Measurements from ENCODE around the gene PLCG1. TPM values are rescaled to one million over a fixed set of nuclear protein-coding genes. Genes with fewer than 3 reads are reported as not detected.

PLCG1 gene
- polyA plus RNA-seq, 3 donors: 112 to 145 (median 120) TPM

DNA sequence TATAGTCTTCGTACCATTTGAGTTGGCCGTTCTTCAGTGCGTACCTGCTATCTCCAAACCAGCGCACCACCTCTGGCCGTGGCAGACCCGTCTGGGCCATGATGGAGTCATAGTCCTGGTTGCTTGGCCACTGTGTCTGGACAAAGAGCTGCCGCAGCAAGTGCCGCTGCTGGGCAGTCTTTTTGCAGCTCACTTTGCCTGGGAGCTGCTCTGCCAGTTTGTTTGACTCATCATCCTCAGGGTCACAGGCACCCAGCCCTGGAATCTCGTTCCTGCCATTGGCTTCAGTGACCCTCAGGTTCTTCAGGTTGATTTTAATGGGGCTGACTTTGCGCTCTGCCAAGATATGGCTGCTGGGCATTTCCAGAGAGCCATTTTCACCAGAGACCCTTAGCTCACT is 65.1 kb downstream of the PLCG1 start:
- DNase-seq (ENCODE audit: low read depth in 3 of 3, low spot score in 2 of 3): no peak

DNA sequence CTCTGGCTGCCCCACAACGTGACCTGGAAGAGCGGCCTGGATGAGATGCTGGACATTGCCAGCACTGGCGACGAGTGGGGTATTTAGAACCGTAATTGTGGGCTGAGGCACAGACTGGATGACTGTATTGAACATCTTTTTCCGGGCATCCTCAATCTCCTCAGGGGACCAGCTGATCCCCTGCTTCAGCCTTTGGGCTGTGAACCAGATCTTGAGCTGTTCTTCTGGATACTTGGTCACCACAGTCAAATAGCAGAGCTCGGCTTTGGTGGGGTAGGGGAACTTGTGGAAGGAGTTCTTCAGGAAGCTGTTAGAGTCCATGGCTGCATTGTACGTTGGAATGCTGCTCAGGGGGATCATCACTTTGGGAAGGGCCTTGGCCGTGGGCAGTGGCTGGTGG is 66.3 kb downstream of the PLCG1 start:
- DNase-seq (ENCODE audit: low read depth in 3 of 3, low spot score in 2 of 3): no peak

DNA sequence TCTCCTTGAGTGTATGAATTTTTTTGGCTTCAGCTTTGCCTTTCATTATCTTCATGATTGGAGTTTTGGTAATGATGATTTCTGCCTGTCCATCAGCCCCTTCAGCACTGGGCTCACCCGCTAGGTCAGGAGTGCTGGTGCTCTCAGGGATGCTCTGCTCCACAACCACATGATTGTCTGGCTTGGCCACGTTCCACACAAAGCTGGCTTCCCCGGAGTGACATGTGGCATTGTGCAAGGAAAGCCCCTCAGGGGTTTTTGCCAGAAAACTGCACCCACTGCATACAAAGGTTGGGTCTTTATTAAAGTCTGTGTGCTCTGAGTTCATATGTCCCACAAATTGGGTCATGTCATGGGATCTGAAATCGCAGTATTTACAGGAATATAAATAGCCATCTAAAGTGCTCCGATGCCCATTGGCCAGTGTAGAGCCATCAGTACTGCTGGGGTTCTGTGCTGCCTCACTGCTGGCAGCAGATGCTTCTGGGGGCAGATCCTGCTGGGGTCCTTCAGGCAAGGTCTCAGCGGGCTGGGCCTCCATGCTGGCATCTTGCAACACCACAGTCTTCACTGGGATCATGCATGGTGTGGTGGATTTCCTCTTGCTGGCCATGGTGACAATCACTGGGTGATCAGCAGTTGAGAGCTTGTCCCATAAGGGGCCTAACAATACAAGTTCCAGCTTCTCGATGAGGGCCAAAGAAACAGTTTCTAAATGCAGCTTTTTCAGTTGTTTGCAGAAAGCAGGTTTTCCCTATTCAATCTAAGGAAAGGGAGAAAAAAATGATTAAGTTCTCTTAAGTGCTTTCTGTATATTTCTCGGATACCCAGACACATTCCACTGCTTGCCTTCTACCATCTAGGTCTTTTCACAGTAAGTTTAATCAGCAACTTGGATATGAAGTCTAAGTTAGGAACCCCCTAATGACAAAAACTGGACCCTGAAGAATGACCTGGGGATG is 67.2 kb downstream of the PLCG1 start:
- no peak for DNase-seq (ENCODE audit: low read depth in 3 of 3, low spot score in 2 of 3)

- no peak for DNase-seq (ENCODE audit: low read depth in 3 of 3, low spot score in 2 of 3)
Measured at GRCh38 chr20:41205313-41205712, 68.0 kb downstream of the PLCG1 start.

DNA sequence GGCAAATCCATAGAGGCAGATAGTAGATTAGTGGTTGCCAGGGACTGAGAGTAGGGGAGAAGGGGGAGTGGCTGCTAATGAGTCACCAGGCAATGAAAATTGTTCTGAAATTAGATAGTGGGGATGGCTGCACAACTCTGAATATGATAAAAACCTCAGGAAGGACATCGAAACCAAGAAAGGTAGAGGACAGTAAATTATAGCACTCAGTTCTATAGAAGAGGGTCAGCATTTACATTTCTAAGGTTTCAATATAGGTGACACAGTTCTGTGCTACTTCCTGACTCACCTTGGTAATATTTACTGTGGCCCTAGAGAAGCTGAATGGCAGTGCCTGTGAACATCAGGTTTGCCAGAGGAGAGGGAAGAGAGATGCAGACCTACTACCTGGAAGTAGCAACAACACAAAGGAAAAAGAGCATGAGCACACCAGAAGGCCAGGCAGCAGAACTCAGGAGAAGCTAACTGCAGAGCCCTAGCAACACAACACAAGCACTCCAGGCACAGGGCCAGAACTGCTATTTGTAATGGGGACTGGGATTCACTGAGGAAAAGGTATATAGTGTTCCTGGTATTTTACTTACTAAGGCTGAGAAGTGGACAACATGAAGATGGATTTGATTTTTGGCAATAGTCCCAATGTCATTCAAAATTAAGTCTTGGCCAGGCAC is 75.9 kb downstream of the PLCG1 start:
- DNase-seq (ENCODE audit: low read depth in 3 of 3, low spot score in 2 of 3): no peak

GRCh38 chr20:41214202-41214601 is 76.9 kb downstream of the PLCG1 start:
- no peak for DNase-seq (ENCODE audit: low read depth in 3 of 3, low spot score in 2 of 3)

GRCh38 chr20:41214666-41215065 is 77.3 kb downstream of the PLCG1 start:
- DNase-seq (ENCODE audit: low read depth in 3 of 3, low spot score in 2 of 3): no peak

DNA sequence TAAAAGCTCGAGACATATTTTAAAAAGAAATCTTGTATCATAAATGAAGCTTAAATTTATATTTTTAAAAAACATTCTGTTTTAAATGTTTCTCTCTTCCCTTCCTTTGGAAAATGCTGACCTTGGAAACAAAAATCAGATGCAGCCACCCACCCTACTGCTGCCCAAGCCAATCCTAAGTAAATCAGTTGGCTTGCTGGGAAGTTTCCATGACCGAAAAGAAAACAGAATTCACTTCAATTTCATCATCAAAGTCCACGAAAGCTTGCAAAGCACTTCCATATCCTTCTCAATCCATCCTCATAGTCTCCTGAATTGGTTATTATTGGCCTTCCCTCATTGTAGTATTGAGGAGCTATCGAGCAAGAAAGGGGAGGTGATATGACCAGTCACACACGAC is 80.1 kb downstream of the PLCG1 start:
- DNase-seq (ENCODE audit: low read depth in 3 of 3, low spot score in 2 of 3): no peak

- DNase-seq (ENCODE audit: low read depth in 3 of 3, low spot score in 2 of 3): no peak
Measured at GRCh38 chr20:41218466-41218865, 81.1 kb downstream of the PLCG1 start.

DNA sequence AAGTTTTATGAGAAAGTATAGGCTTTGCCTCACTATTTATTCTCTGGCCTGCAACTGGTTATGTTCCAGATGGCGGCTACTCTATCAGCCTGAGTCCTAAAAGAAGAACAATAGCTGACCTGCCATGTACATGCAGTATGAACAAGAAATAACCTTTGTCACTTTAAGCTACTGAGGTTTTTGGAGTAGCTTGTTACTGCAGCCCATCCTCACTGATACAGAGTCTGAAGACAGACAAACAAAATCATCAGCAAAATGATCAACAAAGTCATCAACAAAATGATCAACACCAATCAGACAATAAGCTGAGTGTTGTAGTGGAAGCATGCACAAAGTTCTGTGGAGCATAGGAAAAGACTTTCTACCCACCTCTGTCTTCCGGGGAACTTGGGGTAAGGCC is 82.5 kb downstream of the PLCG1 start:
- no peak for DNase-seq (ENCODE audit: low read depth in 3 of 3, low spot score in 2 of 3)

GRCh38 chr20:41221614-41222218 is 84.4 kb downstream of the PLCG1 start:
- no peak for DNase-seq (ENCODE audit: low read depth in 3 of 3, low spot score in 2 of 3)

- no peak for DNase-seq (ENCODE audit: low read depth in 3 of 3, low spot score in 2 of 3)
Measured at GRCh38 chr20:41222296-41222695, 85.0 kb downstream of the PLCG1 start.

- no peak for DNase-seq (ENCODE audit: low read depth in 3 of 3, low spot score in 2 of 3)
Measured at GRCh38 chr20:41222703-41223102, 85.4 kb downstream of the PLCG1 start.

DNA sequence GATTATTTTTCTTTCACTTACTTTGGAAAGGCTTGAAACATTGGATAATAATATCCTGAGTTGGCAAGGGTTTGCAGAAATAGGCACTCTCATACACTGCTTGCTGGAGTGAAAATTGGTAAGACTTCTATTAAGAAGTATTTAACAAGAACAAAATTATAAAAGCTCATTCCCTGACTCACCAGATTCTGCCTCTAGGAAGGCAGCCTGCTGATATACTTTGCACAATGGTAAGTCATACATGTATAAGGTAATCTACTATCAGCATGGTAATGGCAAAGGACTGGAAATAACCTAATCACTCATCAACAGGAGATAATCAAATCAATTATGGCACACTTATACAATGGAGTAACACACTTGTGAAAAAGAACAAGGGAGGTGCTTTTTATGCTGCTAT is 85.8 kb downstream of the PLCG1 start:
- DNase-seq (ENCODE audit: low read depth in 3 of 3, low spot score in 2 of 3): no peak

- no peak for DNase-seq (ENCODE audit: low read depth in 3 of 3, low spot score in 2 of 3)
Measured at GRCh38 chr20:41224281-41224680, 86.9 kb downstream of the PLCG1 start.

DNA sequence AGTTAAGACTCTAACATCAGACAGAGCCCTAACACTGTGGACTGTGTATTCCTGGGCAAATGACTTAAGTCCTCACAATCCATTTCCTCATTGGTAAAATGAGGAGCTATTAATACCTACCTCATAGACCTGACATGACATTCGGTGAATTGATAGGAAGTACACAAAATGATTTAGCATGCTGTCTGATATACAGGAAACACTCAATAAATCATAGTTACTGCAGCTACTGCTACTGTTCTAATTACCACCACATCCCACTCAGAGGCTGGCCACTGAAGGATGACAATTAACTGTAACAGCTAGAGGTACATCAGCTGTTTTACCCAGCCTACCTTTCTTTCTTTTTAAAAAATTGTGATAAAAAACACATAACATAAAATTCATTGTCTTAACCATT is 87.7 kb downstream of the PLCG1 start:
- no peak for DNase-seq (ENCODE audit: low read depth in 3 of 3, low spot score in 2 of 3)

DNA sequence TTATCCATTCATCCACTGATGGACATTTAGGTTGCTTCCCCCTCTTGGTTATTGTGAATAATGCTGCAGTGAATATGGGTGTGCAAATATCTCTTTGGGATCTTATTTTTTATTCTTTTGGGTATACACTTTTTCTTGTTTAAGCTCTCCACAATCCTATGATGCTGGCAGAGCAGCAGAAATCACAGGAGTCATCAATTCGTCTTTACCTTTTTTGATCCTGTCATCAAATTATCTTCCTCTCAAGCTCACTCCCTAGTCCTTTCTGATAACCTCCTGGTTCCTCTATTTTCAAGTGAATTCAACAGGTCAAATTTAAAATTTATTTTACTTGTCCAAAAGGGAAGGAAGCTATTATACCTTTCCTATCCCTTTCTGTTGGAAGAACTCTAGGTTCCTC is 89.1 kb downstream of the PLCG1 start:
- DNase-seq (ENCODE audit: low read depth in 3 of 3, low spot score in 2 of 3): no peak

Other genes starting within 250 kb of the PLCG1 start
- gene TOP1, start 108.7 kb upstream of the PLCG1 start, polyA plus RNA-seq (ENCODE audit: insufficient read length in 3 of 3): 100 to 1,000 TPM; 116 to 123 (median 120) TPM
- 10 to 100 TPM; 20.0 to 25.8 (median 24.3) TPM for gene ZHX3, start 180.2 kb downstream of the PLCG1 start, polyA plus RNA-seq (ENCODE audit: insufficient read length in 3 of 3)
- gene LPIN3, start 203.3 kb downstream of the PLCG1 start, polyA plus RNA-seq (ENCODE audit: insufficient read length in 3 of 3): 1 to 10 TPM; 9.1 to 9.4 (median 9.2) TPM
- 1 to 10 TPM; 7.2 to 7.8 (median 7.5) TPM for gene EMILIN3, start 229.3 kb downstream of the PLCG1 start, polyA plus RNA-seq (ENCODE audit: insufficient read length in 3 of 3)

Data from right renal cortex interstitium (tissue), 3 donors.